Calu3 (cell line): ENCODE data around the gene SKI. TPM values are rescaled to one million over a fixed set of nuclear protein-coding genes. Genes with fewer than 3 reads are reported as not detected.

Experiments used
- BruUV-seq: library from RNA; stranded (reverse); fragments of 400-500 nt; replicated peaks from 2 replicates; lab custom pipeline; 2021; lab: Mats Ljungman, UMichigan
- CTCF ChIA-PET: fragments of 300-600 bp; sonication (Branson Sonifier 250); formaldehyde crosslinking; loops from one replicate; lab custom pipeline; 2022; ENCODE audit warnings: antibody characterized with exemption; lab: Charles Lee
- DNase-seq: peaks from one replicate; pipeline ENCODE4 v3.0.0; 2022
- H3K27ac Mint-ChIP-seq: one replicate; pipeline ENCODE4 v1.8.0; 2022; ENCODE audit warnings: mixed read lengths; ENCODE audit not compliant: unreplicated experiment
- H3K27me3 Mint-ChIP-seq: one replicate; pipeline ENCODE4 v1.8.0; 2022; ENCODE audit warnings: mixed read lengths; ENCODE audit not compliant: unreplicated experiment
- H3K36me3 Mint-ChIP-seq: one replicate; pipeline ENCODE4 v1.8.0; 2022; ENCODE audit warnings: mild to moderate bottlenecking, moderate library complexity, mixed read lengths; ENCODE audit not compliant: insufficient read depth, unreplicated experiment
- H3K4me1 Mint-ChIP-seq: one replicate; pipeline ENCODE4 v1.8.0; 2022; ENCODE audit warnings: mild to moderate bottlenecking, low read depth, mixed read lengths; ENCODE audit not compliant: unreplicated experiment
- H3K4me3 Mint-ChIP-seq: one replicate; pipeline ENCODE4 v1.8.0; 2022; ENCODE audit warnings: mild to moderate bottlenecking, low read depth, moderate library complexity, mixed read lengths; ENCODE audit not compliant: unreplicated experiment
- H3K9me3 Mint-ChIP-seq: one replicate; pipeline ENCODE4 v1.8.0; 2022; ENCODE audit warnings: low read depth, mixed read lengths; ENCODE audit not compliant: unreplicated experiment
- CTCF ChIP-seq: fragments of 200-600 bp; IDR thresholded peaks from one replicate; pipeline ENCODE4 v1.8.0; 2022; ENCODE audit warnings: antibody characterized with exemption; ENCODE audit not compliant: unreplicated experiment
- intact Hi-C: fragments of 100-400 bp; cut with micrococcal nuclease; formaldehyde crosslinking; loops from one replicate; pipeline ENCODE4 v1.10.0; 2022; ENCODE audit not compliant: unreplicated experiment
- total RNA-seq: library from RNA; stranded (reverse); gene quantifications from 2 replicates; pipeline ENCODE4 v1.2.3, GENCODE V29; 2022

SKI gene
- total RNA-seq, 1 experiment from 2014 or later: 33.8 TPM

- no peak for TF ChIP-seq CTCF
- Mint-ChIP-seq H3K4me3 (no peak overlapping the region), H3K4me1 (no peaks in the 10 kb centered on the region), H3K27me3 (no peaks in the 10 kb centered on the region), H3K36me3 (no peaks in the 10 kb centered on the region), H3K27ac (no peak overlapping the region), H3K9me3 (no peaks in the 10 kb centered on the region)
- CTCF ChIA-PET: no interaction called here
- intact Hi-C loops: no loop called here
- DNase-seq: no peak
- BruUV-seq: no TSS peak
Measured at GRCh38 chr1:2275796-2276536, 47.8 kb downstream of the SKI start.

GRCh38 chr1:2276803-2277580, 48.9 kb downstream of the SKI start:
- H3K4me1 Mint-ChIP-seq: no peaks in the 10 kb centered on the region
- no peaks in the 10 kb centered on the region for H3K27me3 Mint-ChIP-seq
- no peak overlapping the region for H3K27ac Mint-ChIP-seq
- no peak overlapping the region for H3K4me3 Mint-ChIP-seq
- no peaks in the 10 kb centered on the region for H3K36me3 Mint-ChIP-seq
- TF ChIP-seq CTCF: no peak
- no peak for DNase-seq
- no peaks in the 10 kb centered on the region for H3K9me3 Mint-ChIP-seq
- intact Hi-C loops: no loop called here
- CTCF ChIA-PET: no interaction called here
- BruUV-seq: no TSS peak

GRCh38 chr1:2277741-2278488, 49.8 kb downstream of the SKI start:
- intact Hi-C loops: no loop called here
- Mint-ChIP-seq H3K27me3 (no peaks in the 10 kb centered on the region), H3K4me3 (no peak overlapping the region), H3K27ac (no peak overlapping the region), H3K36me3 (no peaks in the 10 kb centered on the region), H3K4me1 (no peaks in the 10 kb centered on the region), H3K9me3 (no peaks in the 10 kb centered on the region)
- no peak for TF ChIP-seq CTCF
- DNase-seq: no peak
- CTCF ChIA-PET: no interaction called here
- no TSS peak for BruUV-seq

DNA sequence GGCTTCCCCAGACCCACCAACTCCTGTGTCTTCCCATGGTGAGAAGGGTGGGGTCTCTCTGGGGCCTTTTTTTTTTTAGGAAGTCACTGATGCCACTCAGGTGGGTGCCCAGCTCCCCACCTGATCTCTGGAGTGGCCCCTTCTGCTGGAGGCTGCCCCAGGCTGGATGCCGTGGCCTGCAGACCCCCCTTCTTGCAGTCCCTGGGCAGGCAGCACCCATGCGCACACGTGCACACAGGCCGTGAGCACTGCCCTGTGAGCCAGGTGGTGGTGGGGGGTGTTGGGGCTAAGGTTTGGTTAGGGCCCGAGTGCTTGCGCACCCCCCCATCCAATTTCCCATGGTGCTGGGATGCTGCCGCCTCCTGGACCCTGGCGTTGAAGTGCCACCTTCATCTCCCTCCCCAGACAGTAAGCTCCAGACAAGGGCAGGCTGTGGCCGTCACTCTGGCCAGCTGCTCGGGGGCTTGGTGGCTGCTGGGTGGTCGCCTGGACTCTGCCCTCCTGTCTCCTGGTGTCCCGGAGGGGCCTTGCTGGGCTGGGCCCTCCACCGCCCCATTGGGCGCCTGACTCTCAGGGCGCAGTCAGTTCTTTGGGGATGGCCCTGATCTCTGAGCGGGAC, 50.6 kb downstream of the SKI start:
- intact Hi-C loops: no loop called here
- no TSS peak for BruUV-seq
- no peaks in the 10 kb centered on the region for H3K27me3 Mint-ChIP-seq
- no peak overlapping the region for H3K27ac Mint-ChIP-seq
- H3K4me3 Mint-ChIP-seq: no peak overlapping the region
- no peaks in the 10 kb centered on the region for H3K9me3 Mint-ChIP-seq
- no peaks in the 10 kb centered on the region for H3K36me3 Mint-ChIP-seq
- TF ChIP-seq CTCF: no peak
- no peak for DNase-seq
- CTCF ChIA-PET: no interaction called here
- H3K4me1 Mint-ChIP-seq: no peaks in the 10 kb centered on the region
